ENCODE measurements around the gene SYTL5.
"Not testable (repeated sequence)": the region's sequence is repeated elsewhere in the genome, so short reads cannot be mapped to it uniquely, and the experiment has no call there.

The SYTL5 gene

DNA sequence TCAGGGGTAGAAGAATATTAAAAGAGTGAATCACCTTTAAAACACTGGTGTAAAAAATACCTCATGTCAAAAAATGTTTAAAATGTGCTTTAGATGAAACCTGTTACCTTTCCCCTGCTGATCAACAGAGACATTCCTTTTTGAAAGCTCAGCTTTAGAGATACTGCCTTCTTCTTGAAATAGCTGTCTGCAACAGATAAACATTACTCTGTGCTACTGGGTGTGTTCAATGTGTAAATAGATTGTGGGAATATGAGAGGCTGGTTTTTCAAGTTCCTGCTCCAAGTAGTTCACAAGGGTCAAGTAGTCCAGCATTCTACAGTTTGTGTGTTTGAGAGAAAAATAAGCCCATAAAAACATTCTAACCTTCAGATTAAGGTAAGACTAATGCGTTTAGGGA, at the start of gene SYTL5:
TSS of gene SYTL5 (plus strand) at position 263 of the 400 bp plus-strand sequence. CDS start 27,337 bp downstream, outside the sequence.
- no peak for DNase-seq

GRCh38 chrX:37958525-37959211, 47.7 kb upstream of the SYTL5 start:
- no peak for DNase-seq

- DNase-seq = no peak
Measured at GRCh38 chrX:37959212-37960021, 46.9 kb upstream of the SYTL5 start.

DNA sequence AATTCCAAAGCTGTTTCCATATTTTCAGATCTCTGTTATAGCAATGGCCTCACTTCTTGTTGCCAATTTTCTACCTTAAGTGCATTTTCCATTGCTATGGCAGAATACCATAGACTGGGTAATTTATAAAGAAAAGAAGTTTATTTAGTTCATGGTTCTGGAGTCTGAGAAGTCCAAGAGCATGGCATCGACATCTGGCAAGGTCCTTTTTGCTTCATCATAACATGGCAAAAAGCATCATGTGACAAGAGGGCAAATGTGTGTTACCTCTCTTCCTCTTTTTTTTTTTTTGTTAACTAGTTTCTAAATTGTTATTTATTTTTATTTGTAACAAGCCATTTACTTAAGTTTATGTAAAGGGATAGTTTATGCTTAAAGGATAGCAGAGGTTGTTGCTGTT, 45.2 kb upstream of the SYTL5 start:
- DNase-seq = no peak

- DNase-seq = no peak
Measured at GRCh38 chrX:37967714-37968113, 38.6 kb upstream of the SYTL5 start.

GRCh38 chrX:37975421-37975820, 30.9 kb upstream of the SYTL5 start:
- no peak for DNase-seq

DNA sequence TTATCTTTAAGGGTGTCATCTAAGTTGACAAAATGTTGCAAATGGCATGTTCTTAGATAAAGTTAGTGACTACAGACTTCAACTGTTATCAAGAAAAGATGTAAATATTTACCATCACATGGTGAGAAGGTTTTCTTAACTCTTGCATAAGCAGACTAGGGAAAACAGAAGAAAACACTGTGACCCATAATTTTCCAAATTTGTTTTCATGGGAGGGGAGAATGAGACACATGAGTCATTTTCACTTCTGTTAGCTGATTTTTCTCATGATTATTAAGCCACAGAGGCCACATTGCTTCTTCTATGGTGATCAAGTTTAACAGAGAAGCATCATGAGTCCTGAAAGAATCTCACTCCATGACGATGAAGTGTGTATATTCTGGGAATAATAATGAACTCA, 30.2 kb upstream of the SYTL5 start:
- DNase-seq = no peak

- DNase-seq = no peak
Measured at GRCh38 chrX:37984880-37985279, 21.5 kb upstream of the SYTL5 start.

DNA sequence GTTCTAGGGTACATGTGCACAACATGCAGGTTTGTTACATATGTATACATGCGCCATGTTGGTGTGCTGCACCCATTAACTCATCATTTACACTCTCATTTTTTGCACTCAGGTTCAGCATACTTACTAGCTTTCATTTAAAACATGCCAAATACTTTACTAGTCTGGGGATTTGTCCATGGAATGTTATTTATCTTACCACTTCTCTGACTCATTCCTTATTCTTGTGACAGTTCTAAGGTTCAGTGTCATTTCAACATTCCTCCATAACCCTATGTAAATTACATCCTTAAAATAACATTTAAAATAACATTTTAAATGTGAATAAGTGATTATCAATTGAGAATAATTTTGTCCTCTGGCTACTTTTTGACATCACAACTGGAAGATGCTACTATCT, 19.5 kb upstream of the SYTL5 start:
- no peak for DNase-seq

DNA sequence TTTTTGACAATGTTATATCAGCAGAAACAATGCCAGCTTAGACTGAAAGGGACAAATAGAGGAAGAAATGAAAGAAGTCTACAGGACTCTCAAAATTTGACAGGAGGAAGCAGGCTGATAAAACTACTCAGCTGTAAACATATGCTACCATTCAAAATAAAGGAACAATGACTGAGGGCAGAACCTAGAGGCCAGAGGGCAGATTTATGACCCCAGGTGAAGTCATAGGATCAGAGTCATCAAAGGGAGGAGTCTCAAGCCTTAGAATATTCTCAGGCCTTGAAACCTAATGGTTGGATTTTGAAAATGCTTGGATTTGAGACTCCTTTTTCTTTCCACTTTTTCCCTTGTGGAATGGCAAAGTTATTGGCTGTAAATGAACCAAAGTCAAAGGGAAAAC, 17.0 kb upstream of the SYTL5 start:
- DNase-seq = no peak

DNA sequence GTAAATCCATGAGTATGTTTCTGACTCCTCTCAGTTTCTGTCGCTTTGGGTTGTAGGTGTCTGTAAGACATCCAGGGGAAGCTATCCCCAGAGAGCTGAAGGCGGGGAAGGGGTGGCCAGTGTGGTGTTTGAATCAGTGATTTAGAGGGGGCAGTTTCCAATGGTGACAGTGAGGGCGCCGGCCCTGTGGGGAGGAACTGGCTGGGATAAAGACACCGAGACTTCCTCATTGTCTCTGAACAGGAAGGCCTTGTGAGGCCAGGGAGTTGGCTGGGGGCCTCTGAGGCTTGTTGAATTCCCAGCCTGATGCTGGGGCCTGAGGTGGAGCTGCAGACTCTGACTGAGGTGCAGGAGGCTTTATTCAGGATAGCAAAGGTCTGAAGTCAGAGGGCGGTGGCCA, 15.1 kb upstream of the SYTL5 start:
- not testable (repeated sequence) for DNase-seq

GRCh38 chrX:37993176-37993575, 13.2 kb upstream of the SYTL5 start:
- no peak for DNase-seq

- DNase-seq = no peak
Measured at GRCh38 chrX:37993837-37994619, 12.3 kb upstream of the SYTL5 start.

- no peak for DNase-seq
Measured at GRCh38 chrX:37995428-37995827, 10.9 kb upstream of the SYTL5 start.

DNA sequence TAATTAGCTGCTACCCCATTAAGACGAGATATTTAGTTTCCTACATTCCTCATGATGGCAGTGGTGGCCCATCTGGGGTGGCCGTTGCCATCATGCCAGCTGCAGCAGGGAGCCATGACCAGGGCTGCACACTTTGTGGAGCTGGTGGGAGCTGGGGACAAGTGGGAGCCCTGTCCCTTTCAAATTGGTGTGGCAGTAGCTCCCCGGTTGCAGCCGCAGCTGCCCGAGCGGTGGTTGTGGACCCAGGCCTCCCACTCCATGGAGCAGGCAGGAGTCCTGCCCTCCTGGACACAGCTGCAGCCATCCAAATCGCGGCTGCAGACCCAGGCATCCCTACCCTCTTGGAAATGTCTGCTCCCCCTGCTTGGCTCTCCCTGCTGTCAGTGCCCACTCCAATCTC, 9.3 kb upstream of the SYTL5 start:
- DNase-seq = no peak

DNA sequence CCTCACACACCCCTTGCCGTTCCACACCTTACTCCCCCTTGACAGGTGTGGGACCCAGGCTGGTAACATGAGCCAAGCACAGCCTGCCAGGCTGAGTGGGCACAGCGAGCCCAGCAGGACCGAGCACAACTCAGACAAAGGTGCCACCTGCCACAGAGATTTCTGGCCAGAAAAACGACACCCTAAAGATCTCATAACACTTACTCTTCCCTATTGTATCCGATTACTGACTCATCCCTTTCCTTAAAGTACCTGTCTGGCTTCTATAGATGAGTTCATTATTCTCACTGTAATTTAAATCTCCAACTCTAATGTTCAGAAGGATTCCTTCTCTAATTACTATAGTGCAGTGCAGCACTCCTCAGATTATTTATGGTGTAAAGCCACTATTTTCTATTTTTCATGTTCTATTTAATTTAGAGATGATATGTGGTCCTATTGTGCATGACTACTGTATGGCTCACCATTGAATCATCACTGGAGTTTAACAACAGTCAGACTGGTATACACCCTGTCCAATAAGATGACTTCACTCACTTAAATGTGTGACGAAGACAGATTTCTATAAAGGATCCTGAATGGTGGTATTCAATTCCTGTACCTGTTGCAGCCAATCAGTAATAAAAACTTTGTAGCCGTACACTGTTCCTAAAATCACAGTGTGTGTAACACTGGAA, 7.6 kb upstream of the SYTL5 start:
- no peak for DNase-seq

- DNase-seq = no peak
Measured at GRCh38 chrX:38000706-38001105, 5.6 kb upstream of the SYTL5 start.

DNA sequence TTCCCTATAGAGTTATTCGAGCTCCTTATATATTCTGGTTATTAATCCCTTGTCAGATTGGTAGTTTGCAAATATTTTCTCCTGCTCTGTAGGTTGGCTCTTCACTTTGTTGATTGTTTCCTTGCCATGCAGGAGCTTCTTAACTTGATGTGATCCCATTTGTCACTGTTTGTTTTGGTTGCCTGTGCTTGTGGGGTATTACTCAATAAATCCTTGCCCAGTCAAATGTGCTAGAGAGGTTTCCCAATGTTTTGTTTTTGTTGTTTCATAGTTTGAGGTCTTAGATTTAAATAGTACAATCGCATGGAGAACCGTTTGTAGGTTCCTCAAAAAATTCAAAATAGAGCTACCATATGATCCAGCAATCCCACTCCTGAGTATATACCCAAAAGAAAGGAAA, 2.3 kb upstream of the SYTL5 start:
- no peak for DNase-seq

DNA sequence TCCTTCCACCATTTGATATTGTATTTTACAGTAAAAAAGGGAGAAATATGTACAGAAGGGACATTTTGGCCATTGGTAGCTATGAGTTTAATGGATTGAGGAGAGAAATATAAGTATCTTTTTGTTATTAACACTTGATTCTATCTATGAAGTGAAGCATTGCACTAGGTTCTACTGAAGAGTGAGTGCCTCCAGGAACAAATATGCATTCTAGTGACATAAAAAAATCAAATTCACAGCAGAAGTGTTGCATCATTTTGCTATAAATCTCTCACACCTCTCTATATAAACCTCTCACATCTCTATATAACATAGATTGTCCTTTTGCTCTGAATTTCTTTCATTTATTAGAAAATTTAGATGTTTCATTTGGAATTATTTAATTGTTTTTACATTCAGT, 425 bp downstream of the SYTL5 start:
- no peak for DNase-seq

DNA sequence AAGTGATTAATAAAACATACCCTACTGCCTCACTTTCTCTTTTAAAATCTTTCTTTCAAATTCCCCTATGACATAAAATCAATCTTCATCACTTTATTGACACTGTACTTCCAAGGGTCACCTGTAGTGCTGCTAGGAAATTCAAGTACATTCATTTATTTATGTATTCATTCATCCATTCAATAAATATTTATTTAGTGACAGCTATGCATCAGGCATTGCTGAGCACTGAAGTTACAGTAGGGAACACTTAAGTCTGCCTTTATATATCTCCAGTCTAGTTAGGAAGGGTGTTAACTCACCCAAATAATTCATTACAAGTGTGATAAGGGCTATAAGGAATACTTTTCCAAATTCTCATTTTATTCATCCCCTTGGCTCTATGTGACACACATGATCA, 2.3 kb downstream of the SYTL5 start:
- no peak for DNase-seq

- DNase-seq = no peak
Measured at GRCh38 chrX:38009641-38010040, 3.3 kb downstream of the SYTL5 start.

DNA sequence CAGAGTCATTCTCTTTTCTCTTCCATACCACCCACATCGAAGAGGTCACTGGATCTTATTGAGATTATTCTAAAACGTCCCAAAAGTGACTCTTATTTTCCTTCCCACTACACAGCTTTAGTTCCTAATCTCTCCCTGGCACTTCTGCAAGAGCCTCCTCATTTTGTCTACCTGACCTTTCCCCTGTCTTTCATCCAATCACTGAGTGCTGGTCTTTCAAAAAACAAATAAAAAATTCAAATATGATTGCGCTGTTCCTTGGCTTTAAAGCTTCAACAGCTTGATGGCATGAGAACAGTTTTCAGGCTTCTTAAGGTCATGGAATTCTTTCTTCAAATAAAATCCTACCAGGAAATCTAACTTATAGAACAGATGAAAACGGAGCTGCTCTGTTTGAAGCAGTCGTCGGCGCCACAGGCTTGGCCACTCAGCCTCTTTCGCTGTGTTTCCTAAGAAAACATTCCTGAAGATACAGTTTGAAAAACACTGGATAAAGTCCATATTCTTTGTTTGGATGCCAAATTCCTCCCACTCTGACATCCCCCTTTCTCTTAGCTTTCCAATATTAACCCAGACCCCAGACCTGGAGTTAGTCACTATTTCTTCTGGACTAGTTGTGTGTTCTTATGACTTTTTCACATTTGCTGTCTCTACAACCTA, 12.5 kb downstream of the SYTL5 start:
- DNase-seq = no peak

DNA sequence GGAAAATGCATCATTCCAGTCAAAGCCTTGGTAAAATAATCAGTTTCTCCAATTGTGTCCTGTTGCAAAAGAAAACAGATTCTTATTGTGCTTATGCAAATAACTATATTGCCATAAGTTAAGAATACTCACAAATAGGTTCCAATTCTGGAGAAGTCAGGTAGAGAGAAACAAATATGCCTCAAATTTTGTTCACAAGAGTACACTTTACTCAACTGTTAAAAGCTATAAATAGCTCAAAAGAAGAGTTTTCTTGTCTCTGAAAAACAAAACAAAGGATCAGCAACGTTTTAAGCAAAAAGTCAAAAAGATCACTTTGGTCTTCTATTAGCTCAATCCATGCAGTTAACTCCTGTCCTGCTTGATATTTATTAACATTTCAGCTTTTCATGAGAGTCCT, 21.9 kb downstream of the SYTL5 start:
- no peak for DNase-seq
